NCI-H1930 (cell line): ENCODE measurements around the gene SHC4.
"Not testable (repeated sequence)": the region's sequence is repeated elsewhere in the genome, so short reads cannot be mapped to it uniquely, and the experiment has no call there.

Experiments used
- DNase-seq, 2 experiments: peaks; one replicate each; lab custom pipeline; 2025; lab: John Stamatoyannopoulos, UW

Gene SHC4

GRCh38 chr15:48963524-48964113 lies at the start of gene SHC4:
Gene SHC4 (minus strand): TSS chr15:48963919. CDS start chr15:48963015, 904 bp downstream.
- peak in 1 of 2 experiments; percentile 4 for DNase-seq

DNA sequence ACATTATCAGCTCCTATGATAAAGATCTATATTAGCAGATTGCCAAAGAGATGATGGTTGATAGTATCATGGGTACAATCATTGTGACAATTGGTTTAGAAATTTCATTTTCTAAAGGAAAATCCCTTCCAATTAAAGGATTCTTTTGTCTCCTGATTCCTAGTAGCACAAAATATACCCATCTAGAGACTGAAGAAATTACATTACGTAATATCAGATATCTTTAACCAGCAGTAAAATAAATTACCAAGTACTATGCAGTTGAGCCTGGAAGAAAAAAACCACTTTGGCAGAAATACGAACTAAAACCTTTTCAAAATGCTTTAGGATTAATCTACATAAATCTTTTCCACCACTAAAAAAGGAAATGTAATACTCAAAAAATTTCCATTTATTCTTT lies 35.6 kb upstream of the SHC4 start:
- DNase-seq = no peak

DNA sequence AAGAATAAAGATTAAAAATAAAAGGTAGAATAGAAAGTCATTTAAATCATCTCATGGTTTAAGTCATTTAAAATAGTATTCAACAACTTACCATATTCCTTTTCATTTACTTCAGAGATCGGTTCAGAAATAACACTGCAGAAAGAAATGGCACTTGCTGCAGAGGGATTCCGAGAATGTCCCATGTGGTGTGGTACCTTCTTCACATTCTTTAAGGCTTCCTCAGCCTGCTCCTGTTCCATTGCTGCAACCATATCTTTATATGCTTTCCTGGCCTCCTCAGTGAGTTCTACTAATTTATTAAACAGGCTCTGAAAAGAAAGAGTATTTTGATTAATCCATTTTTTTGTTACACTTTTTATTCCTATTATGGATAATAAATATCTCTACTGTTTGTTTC lies 32.6 kb upstream of the SHC4 start:
- DNase-seq = no peak

GRCh38 chr15:48993380-48993779 lies 29.7 kb upstream of the SHC4 start:
- DNase-seq = no peak

DNA sequence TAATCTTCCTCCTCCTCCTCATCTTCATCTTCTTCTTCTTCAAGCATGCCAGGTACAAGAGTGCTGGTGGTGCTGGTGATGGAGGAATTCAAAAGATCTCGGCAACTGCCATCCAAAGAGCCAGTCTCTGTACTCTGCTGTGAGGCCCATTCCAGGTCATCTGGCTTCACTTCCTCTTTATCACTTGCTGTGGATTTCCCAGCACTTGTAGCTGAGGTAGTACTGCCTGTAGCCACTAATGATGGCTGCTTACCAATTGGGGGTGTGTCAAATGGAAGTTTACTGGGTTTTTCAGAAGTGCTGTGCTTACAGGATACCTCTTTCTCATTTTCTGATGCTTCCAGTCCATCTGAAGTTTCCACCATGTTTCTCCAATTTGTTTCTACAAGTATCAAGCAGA lies 28.8 kb upstream of the SHC4 start:
- DNase-seq = no peak

- no peak for DNase-seq
Measured at GRCh38 chr15:48992096-48992495, 28.4 kb upstream of the SHC4 start.

GRCh38 chr15:48989170-48989569 lies 25.5 kb upstream of the SHC4 start:
- DNase-seq = no peak

GRCh38 chr15:48987142-48987541 lies 23.4 kb upstream of the SHC4 start:
- DNase-seq = no peak

DNA sequence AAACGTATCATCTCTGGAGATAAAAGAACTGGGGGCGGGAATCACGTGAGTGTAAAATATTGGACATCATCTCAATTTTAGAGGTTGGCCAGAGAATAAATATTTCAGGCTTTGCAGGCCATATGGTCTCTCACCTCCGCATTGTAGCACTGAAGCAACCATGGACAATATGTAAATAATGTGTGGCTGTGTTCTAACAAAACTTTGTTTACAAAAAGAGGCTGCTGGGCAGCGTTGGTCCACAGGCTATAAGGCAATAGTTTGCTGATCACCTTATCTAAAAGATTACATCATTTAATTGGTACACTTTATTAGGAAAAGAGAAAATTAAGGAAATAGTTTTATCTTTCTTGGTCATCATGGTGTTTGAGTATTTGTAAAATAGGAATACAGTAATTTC lies 22.5 kb upstream of the SHC4 start:
- no peak for DNase-seq

- DNase-seq = no peak
Measured at GRCh38 chr15:48985516-48985915, 21.8 kb upstream of the SHC4 start.

DNA sequence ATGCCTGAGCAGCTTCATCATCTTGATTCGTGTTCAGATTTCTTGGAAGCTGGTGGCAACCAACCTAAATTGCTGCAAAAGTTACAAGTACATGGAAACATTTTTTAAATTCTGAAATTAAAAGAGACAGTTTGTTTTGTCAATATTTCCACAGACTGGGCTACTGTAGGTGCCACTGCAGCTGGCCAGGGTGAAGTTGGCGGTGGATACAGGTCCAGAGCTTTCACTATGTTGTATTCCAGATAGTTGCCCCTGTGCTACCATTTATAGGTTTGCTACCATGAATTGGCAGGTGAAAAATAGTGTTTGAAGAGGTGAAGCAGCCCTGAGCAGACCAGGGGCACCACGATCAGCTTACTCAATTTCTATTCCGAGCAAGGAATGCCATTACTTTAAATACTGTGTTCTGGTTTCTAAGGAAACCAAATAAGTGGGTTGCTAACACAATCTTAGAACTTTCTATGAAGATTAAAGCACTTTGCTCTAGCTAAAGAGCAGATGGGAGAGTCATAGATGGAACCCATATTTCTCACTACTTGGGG lies 21.2 kb upstream of the SHC4 start:
- DNase-seq = no peak

- no peak for DNase-seq
Measured at GRCh38 chr15:48984021-48984710, 20.4 kb upstream of the SHC4 start.

DNA sequence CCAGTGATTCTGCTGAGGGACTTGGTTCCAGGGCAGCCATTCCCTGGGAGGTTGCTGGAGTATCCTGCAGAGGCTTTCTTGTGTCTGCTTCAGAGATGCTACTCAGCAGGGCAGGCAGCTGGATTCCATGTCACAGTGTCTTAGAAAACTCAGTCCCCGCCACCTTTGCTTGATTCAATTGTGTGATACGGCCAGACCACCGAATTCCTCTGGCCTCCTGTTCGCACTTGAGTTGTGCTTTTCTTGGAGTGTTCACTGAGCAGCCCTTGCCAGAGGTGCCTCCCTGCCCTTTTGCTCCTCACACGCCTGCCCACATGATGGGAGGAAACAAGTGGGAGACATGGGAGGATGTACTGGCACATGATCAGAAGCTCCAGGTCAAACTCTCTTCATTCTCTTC lies 19.6 kb upstream of the SHC4 start:
- DNase-seq = no peak

DNA sequence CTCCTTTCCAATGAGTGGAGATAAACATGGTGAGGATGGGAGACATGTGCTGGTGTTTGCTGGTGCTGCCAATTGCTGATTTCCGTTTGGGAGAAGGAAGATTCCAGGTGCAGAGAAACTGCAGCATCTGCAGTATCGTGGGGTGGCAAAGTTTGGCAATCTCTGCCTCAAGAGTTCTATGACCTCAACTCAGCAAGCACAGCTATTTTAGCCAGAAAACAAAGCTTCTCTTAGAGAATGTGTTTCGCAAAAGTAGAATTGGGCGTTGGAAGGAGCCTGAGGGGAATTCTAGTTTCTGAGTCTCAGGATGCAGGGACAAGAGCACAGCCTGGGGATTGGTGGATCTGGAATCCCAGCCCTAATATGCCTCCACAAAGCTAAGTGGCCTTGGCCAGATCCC lies 18.2 kb upstream of the SHC4 start:
- DNase-seq = no peak

- no peak for DNase-seq
Measured at GRCh38 chr15:48978638-48979037, 14.9 kb upstream of the SHC4 start.

DNA sequence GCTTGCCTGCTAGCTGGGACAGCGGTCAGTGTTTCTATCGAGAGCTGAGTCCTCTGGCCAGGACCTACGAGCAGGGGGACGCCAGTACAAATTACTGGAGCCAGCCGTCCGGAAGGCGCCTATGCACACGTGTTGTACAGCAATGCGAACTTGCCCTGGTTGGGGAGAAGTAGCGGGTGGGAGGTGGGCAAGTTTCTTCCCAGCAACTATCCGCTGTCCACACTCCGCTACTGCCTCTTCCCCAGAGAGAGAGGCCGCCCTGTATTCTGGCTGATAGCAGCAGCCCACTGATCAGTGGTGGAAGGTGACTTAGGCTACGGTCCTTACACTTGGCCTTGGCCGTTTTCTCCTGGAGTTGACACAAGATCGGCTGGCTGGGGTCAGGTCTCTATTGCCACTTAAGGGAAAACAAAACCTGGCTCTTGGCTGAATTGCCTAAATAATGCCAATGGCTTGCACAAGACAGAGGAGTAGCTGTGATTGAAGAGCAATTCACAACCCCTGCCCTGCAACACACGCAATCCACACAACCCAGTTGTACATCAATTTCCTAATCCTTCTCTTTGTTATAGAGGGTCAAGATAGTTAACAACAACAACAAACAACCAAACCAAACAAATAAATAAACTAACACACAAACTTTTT lies 12.8 kb upstream of the SHC4 start:
- DNase-seq = no peak

- DNase-seq = peak; percentile 44 to 70
Measured at GRCh38 chr15:48975472-48976419, 12.0 kb upstream of the SHC4 start.

GRCh38 chr15:48974882-48975281 lies 11.2 kb upstream of the SHC4 start:
- DNase-seq = no peak

DNA sequence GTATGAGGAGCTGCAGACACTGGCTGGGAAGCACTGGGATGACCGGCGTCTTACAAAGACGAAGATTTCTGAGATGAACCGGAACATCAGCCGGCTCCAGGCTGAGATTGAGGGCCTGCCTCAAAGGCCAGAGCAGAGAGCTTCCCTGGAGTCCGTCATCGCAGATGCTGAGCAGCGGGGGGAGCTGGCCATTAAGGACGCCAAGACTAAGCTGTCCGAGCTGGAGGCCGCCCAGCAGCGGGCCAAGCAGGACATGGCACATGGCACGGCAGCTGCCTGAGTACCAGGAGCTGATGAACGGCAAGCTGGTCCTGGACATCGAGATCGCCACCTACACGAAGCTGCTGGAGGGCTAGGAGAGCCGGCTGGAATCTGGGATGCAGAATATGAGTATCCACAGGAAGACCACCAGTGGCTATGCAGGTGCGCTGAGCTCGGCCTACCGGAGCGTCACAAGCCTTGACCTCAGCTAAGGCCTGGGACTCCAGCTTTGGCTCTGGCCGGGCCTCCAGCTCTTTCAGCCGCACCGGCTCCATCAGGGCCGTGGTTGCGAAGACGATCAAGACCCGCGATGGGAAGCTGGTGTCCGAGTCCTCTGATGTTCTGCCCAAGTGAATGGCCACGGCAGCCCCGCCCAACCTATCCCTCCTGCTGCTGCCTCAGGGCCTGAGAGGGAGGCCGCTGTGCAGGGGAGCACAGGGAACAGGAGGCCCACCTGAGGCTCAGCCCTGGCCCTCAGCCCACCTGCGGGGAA lies 9.2 kb upstream of the SHC4 start:
- DNase-seq = no peak

DNA sequence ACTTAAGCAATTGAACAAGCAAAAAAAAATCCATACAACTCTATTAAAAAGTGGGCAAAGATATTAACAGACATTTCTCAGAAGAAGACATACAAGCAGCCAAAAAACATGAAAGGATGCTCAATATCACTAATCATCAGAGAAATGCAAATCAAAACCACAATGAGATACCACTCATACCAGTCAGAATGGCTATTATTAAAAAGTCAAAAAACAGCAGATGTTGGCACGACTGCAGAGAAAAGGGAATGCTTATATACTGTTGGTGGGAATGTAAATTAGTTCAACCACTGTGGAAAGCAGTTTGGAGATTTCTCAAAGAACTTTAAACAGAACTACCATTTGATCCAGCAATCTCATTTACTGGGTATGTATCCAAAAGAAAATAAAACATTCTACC lies 7.2 kb upstream of the SHC4 start:
- DNase-seq = not testable (repeated sequence)

- no peak for DNase-seq
Measured at GRCh38 chr15:48968066-48968465, 4.3 kb upstream of the SHC4 start.
